HG03045 (cell line): Measurements from ENCODE around the gene CPLX4.
"Not testable (repeated sequence)": the region's sequence is repeated elsewhere in the genome, so short reads cannot be mapped to it uniquely, and the experiment has no call there.

ENCODE experiments used
- ATAC-seq: cut with Tn5 transposase; IDR thresholded peaks from one replicate; pipeline ENCODE4 v1.9.1; 2021; ENCODE audit warnings: mild to moderate bottlenecking, moderate library complexity; ENCODE audit not compliant: unreplicated experiment

Gene CPLX4

DNA sequence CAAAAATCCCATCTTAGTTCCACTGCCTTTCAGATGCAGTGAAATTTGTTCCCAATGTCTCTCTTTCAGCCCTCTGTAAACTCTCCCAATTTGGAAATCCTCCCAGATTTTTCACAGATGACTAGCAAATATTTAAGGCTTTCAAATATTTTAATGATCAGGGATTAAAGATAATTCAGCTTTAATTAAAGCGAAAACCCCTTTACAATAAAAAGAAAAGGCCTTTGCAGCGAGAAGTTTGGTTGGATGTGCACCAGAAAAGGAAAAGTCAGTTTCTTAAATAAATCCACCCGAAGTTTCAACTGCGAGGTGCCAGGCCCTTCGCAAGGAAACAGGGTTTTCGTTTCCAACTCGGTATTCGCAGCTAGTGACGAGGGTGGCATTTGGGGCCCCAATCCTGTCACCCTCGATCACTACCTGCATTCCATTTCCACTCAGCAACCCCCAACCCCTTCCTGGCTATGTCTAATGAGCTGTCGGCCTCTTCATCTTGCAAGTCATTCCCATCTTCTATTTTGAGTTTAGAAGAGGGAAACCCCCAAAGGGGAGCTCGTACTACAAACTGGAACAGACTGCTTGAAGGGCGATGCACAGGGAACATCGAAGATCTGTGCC, 46.7 kb downstream of the CPLX4 start:
- ATAC-seq = no peak

DNA sequence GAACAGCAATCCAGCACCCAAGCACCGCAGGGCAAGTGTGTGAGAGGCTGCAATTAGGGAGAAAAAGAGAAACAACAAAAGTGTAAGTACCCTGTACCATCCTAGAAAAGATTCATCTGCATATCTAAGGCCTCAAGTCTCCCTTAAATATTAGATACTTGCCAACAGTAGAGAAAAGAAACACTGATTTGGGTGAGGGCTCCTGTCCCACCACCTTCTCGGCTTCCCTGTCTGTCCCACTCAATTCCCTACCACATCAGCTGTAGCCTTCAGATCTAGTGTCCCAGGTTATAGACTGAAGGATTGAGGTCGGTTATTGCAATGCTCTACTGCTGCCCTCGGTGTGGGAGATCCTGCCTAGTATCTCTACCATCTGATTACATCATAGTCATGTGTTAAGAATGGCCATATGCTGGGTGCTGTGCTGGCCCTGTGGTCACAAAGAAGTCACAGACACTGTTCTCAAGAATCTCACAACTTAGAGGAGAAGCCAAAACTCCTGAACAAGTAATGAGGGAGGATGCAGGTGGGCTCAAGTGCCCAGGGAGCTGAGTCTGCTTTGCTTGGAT, 47.7 kb downstream of the CPLX4 start:
- ATAC-seq = no peak

DNA sequence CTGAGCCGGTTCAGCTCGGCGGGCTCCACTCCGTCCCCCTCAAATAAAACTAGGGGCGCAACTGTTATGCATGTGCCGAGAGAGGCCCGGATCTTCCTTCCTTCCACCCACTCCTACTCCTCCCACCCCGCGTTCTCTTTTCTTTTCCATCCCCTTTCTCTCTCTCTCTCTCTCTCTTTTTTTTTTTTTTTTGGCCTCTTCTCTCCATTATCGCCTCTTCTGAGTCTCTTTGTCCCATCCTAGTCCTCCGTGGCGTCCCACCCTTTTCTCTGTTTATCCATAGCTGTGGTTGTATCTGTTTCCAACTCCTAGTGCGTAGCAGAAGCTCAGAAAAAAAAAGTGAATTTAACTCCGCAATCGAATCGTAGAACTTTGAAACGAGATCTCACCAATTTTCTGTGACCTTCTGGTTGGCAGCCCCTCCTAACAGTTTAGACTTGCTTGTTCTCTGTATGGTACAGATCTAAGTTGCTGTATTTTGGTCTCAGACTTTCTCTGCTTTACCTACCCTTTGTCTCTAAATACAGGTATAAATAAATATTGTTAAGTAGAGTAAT, 48.8 kb downstream of the CPLX4 start:
- no peak for ATAC-seq

- ATAC-seq = no peak
Measured at GRCh38 chr18:59268721-59269562, 49.5 kb downstream of the CPLX4 start.

- ATAC-seq = no peak
Measured at GRCh38 chr18:59268127-59268720, 50.2 kb downstream of the CPLX4 start.

- no peak for ATAC-seq
Measured at GRCh38 chr18:59267503-59268126, 50.8 kb downstream of the CPLX4 start.

- no peak for ATAC-seq
Measured at GRCh38 chr18:59266886-59267502, 51.5 kb downstream of the CPLX4 start.

GRCh38 chr18:59266459-59266858, 52.0 kb downstream of the CPLX4 start:
- no peak for ATAC-seq

GRCh38 chr18:59265974-59266369, 52.5 kb downstream of the CPLX4 start:
- no peak for ATAC-seq

DNA sequence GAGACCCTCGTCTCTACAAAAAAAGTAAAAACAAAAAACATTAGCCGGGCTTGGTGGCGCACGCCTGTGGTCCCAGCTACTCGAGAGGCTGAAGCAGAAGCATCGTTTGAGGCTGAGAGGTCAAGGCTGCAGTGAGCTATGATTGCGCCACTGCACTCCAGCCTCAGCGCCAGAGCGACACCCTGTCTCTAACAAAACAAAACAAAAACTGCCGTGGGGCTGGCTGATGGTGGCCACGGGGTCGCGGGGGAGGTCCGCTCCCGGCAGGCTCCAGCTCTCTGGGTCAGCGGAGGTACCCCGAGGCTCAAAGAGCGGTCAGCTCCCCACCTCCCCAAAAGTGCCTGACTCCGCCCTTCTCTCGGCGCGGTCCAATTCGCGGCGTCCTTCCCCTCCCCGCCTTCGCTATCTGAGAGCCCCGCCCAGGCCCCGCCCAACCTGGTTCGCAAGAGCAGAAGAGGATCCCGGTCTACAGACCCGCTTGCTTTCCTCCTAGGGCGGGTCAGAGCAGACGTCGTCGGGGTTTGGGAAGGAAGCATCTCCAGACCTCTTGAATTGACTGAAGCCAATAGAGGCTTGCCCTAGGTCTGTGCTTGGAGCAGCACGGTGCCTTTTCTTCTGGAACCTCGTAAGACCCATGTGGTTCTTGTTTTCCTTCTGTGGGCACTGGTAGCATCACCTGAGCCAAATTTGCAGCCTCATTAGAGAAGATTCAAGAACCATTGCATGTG, 53.0 kb downstream of the CPLX4 start:
- no peak for ATAC-seq

DNA sequence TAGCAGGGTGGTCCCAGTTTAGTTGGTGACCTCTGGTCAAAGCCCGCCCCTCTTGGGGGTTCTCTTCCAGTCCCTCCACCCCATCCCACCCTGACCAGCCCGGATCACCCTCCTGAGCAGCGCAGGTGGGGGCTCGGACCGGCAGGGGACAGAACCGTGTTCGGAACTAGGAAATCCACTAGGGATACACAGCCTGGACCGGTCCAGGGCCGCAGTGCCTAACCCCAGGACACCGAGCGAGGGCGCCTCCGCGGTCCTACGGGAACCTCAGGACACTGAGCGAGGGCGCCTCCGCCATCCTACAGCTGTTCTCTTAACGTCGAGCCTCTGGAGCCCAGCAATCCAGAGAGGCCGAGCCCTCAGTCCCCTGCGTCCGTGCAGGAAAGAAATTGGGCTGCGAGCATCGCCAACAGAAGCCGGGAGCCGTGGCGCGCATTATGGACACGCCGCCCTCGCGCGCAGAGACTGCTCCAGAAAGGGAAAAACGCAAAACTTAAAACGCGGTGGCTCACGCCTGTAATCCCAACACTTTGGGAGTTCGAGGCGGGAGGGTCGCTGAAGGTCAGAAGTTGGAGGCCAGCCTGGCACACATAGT, 53.7 kb downstream of the CPLX4 start:
- no peak for ATAC-seq

- no peak for ATAC-seq
Measured at GRCh38 chr18:59264121-59264571, 54.3 kb downstream of the CPLX4 start.

DNA sequence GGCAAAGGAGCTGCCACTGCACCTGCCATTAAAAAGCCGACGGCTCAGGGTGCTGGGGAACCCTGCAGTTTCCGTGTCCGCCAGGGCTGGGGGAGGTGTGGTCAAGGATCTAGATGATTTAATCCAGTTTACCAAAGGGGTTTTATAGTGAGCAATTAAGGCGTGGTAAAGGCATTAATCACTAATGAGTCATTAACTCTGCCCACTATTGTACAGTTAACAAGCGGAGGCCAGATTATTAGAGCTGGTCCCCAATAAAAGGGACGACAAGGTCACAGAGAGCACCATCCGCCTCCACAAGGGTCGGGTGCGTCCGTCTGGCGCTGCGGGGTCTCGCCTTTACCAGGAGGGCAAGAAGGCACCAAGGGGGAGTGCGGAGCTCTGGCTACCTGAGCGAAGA, 54.8 kb downstream of the CPLX4 start:
- ATAC-seq = no peak

DNA sequence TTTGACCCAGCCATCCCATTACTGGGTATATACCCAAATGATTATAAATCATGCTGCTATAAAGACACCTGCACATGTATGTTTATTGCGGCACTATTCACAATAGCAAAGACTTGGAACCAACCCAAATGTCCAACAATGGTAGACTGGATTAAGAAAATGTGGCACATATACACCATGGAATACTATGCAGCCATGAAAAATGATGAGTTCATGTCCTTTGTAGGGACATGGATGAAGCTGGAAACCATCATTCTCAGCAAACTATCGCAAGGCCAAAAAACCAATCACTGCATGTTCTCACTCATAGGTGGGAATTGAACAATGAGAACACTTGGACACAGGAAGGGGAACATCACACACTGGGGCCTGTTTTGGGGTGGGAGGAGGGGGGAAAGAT, 56.2 kb downstream of the CPLX4 start:
- ATAC-seq = not testable (repeated sequence)

GRCh38 chr18:59261842-59262241, 56.6 kb downstream of the CPLX4 start:
- not testable (repeated sequence) for ATAC-seq

DNA sequence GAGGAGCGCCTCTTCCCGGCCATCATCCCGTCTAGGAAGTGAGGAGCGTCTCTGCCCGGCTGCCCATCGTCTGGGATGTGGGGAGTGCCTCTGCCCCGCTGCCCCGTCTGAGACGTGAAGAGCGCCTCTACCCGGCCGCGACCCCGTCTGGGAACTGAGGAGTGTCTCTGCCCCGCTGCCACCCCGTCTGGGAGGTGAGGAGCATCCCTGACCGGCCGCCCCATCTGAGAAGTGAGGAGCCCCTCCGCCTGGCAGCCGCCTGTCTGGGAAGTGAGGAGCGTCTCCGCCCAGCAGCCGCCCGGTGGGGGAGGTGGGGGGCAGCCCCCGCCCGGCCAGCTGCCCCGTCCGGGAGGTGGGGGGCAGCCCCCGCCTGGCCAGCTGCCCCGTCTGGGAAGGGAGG, 63.0 kb downstream of the CPLX4 start:
- ATAC-seq = not testable (repeated sequence)

DNA sequence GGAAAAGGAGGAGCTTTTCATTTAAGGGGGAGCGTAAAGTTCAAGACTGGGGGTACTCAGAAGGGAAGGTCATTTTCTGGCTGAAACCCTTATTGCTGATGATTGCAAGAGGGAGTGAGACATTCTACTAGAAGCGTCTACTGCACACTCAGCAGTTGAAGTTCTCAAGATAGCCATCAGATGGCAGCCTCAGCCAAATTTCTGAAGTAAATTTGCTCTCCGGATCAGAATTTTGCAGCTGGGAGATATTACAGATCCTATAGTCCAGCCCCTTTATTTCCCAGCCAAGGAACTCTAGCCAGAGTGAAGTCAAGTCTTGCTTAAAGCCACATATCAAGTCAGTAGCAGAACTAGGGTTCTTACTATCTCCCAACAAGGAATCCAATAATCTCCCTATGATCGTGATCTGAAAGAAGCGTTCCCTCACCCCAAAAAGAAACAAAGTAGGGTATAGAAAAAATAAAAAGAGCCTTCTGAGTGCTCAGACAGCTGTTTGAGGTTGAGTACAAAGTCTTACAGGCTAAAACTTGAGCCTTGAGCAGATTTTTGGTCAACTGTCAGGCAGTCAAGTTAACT, 69.2 kb downstream of the CPLX4 start:
- ATAC-seq = no peak

DNA sequence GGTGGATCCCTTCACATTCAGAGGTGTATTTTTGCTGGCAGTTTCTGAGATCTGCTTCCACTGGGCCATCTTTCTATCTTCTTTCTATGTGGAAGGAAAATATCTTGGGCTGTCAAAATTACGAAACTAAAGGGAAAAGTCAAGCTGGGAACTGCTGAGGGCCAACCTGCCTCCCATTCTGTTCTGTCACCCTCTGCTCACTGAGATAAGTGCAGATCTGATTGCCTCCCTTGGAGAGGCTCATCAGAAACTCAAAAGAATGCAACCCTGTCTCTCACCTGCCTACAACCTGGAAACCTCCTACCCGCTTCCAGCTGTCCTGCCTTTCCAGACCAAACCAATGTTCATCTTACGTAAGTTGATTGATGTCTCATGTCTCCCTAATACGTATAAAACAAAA, 71.7 kb downstream of the CPLX4 start:
- no peak for ATAC-seq
